CD14-positive monocyte (primary cell): ENCODE results near the gene RPS6KA5. TPM values are rescaled to one million over a fixed set of nuclear protein-coding genes. Genes with fewer than 3 reads are reported as not detected.

Source experiments
- DNase-seq, 3 donors: peaks; one replicate each; pipeline ENCODE4 v3.0.0-alpha.2; 2011 to 2022
- H2AFZ ChIP-seq: 2 replicates; pipeline ENCODE4 v1.6.0; 2012; ENCODE audit warnings: mild to moderate bottlenecking, low read depth, low read length, inconsistent platforms; ENCODE audit not compliant: insufficient read depth, poor library complexity, severe bottlenecking
- H3K27ac ChIP-seq, 2 donors: 1 replicate in 1 of 2; 2 replicates in 1 of 2; pipeline ENCODE4 v1.5.1; 2012 to 2013; ENCODE audit warnings: low read length in 2 of 2, control low read depth in 1 of 2, inconsistent platforms in 1 of 2, low read depth in 1 of 2, mild to moderate bottlenecking in 1 of 2
- H3K27me3 ChIP-seq, 2 donors: one replicate each; pipeline versions ENCODE4 v1.6.0 to v1.6.1; 2011 to 2013; ENCODE audit warnings: low read length in 2 of 2; ENCODE audit not compliant: control insufficient read depth in 2 of 2, insufficient read depth in 2 of 2
- H3K36me3 ChIP-seq, 2 donors: replicated peaks in 1 of 2; 1 replicate in 1 of 2; 2 replicates in 1 of 2; pipeline versions ENCODE4 v1.5.1 to v1.6.1; 2012 to 2013; ENCODE audit warnings: low read length in 2 of 2, control low read depth in 1 of 2, inconsistent platforms in 1 of 2, mild to moderate bottlenecking in 1 of 2; ENCODE audit not compliant: insufficient read depth in 2 of 2, control insufficient read depth in 1 of 2
- H3K4me1 ChIP-seq, 2 donors: 1 replicate in 1 of 2; 2 replicates in 1 of 2; pipeline versions ENCODE4 v1.5.1 to v1.6.1; 2012 to 2013; ENCODE audit warnings: low read length in 2 of 2, control low read depth in 1 of 2, inconsistent platforms in 1 of 2, mild to moderate bottlenecking in 1 of 2, moderate library complexity in 1 of 2; ENCODE audit not compliant: insufficient read depth in 2 of 2, control insufficient read depth in 1 of 2
- H3K4me2 ChIP-seq: replicated peaks from 2 replicates; pipeline ENCODE3; 2012; ENCODE audit warnings: low read length, moderate library complexity, mild to moderate bottlenecking; ENCODE audit not compliant: poor library complexity, severe bottlenecking; ENCODE audit errors: extremely low read depth
- H3K4me3 ChIP-seq, 3 experiments: fragments of 200-600 bp in 1 of 3; sonication (generic) in 1 of 3; replicated peaks in 1 of 3; 1 replicate in 2 of 3; 2 replicates in 1 of 3; pipeline ENCODE4 v1.5.1; 2011 to 2013; ENCODE audit warnings: low read length in 3 of 3, mild to moderate bottlenecking in 3 of 3, control low read depth in 2 of 3, low read depth in 2 of 3, inconsistent platforms in 1 of 3, moderate library complexity in 1 of 3
- H3K79me2 ChIP-seq: 2 replicates; pipeline ENCODE4 v1.6.0; 2012; ENCODE audit warnings: mild to moderate bottlenecking, control low read depth, inconsistent platforms, low read length, moderate library complexity; ENCODE audit not compliant: insufficient read depth
- H3K9ac ChIP-seq: 2 replicates; pipeline ENCODE4 v1.6.0; 2017; ENCODE audit warnings: low read length, mild to moderate bottlenecking; ENCODE audit not compliant: insufficient read depth, poor library complexity, severe bottlenecking
- H3K9me3 ChIP-seq, 2 donors: replicated peaks in 1 of 2; 1 replicate in 1 of 2; 2 replicates in 1 of 2; pipeline versions ENCODE4 v1.5.1 to v1.6.1; 2012 to 2013; ENCODE audit warnings: low read length in 2 of 2, control low read depth in 1 of 2; ENCODE audit not compliant: control insufficient read depth in 1 of 2, insufficient read depth in 1 of 2
- H4K20me1 ChIP-seq: 2 replicates; pipeline ENCODE4 v1.6.0; 2012; ENCODE audit warnings: mild to moderate bottlenecking, low read length, control low read depth, moderate library complexity; ENCODE audit not compliant: insufficient read depth
- H3K27ac Mint-ChIP-seq, 7 donors: one replicate each; pipeline ENCODE4 v1.8.0; 2020; ENCODE audit warnings: mild to moderate bottlenecking in 7 of 7, mixed read lengths in 7 of 7, moderate library complexity in 6 of 7, inconsistent platforms in 2 of 7
- H3K27me3 Mint-ChIP-seq, 3 donors: one replicate each; pipeline ENCODE4 v1.8.0; 2021 to 2022; ENCODE audit warnings: low read depth in 3 of 3, mild to moderate bottlenecking in 3 of 3, mixed read lengths in 3 of 3, moderate library complexity in 3 of 3, inconsistent platforms in 1 of 3
- H3K36me3 Mint-ChIP-seq, 2 donors: one replicate each; pipeline ENCODE4 v1.8.0; 2020; ENCODE audit warnings: mixed read lengths in 2 of 2, inconsistent platforms in 1 of 2, mild to moderate bottlenecking in 1 of 2
- H3K4me1 Mint-ChIP-seq: one replicate; pipeline ENCODE4 v1.8.0; 2020; ENCODE audit warnings: mild to moderate bottlenecking, mixed read lengths
- H3K4me3 Mint-ChIP-seq, 2 donors: one replicate each; pipeline ENCODE4 v1.8.0; 2020; ENCODE audit warnings: mild to moderate bottlenecking in 2 of 2, mixed read lengths in 2 of 2, moderate library complexity in 1 of 2
- H3K9me3 Mint-ChIP-seq, 7 donors: one replicate each; pipeline ENCODE4 v1.8.0; 2020 to 2022; ENCODE audit warnings: mixed read lengths in 7 of 7, mild to moderate bottlenecking in 6 of 7, moderate library complexity in 6 of 7, inconsistent platforms in 2 of 7
- CTCF ChIP-seq: fragments of 200-600 bp; IDR thresholded peaks from one replicate; pipeline ENCODE4 v1.8.0; 2022; ENCODE audit warnings: antibody characterized with exemption, mild to moderate bottlenecking
- WGBS: methylation state at CpG from one replicate; pipeline ENCODE4 v1.1.5; 2013; ENCODE audit warnings: missing lambda C conversion rate; ENCODE audit not compliant: insufficient coverage; 5-methylcytosine and 5-hydroxymethylcytosine counted together
- intact Hi-C, 2 donors: fragments of 100-400 bp; cut with micrococcal nuclease; formaldehyde crosslinking; loops; one replicate each; pipeline versions ENCODE4 v1.15.0 to v1.15.1; 2023
- polyA plus RNA-seq, 3 donors: library from polyadenylated mRNA; depleted of rRNA in 1 of 3; unstranded in 2 of 3; stranded (reverse) in 1 of 3; fragments of 300-500 nt in 2 of 3; fragments of >200 nt in 1 of 3; fragmentation: Illumina TruSeq in 2 of 3; gene quantifications; 1 replicate in 2 of 3; 2 replicates in 1 of 3; pipeline ENCODE4 v1.2.3, GENCODE V29; 2012 to 2021

RPS6KA5 gene
- polyA plus RNA-seq, 3 donors = 4.4 to 10.1 (median 7.9) TPM

DNA sequence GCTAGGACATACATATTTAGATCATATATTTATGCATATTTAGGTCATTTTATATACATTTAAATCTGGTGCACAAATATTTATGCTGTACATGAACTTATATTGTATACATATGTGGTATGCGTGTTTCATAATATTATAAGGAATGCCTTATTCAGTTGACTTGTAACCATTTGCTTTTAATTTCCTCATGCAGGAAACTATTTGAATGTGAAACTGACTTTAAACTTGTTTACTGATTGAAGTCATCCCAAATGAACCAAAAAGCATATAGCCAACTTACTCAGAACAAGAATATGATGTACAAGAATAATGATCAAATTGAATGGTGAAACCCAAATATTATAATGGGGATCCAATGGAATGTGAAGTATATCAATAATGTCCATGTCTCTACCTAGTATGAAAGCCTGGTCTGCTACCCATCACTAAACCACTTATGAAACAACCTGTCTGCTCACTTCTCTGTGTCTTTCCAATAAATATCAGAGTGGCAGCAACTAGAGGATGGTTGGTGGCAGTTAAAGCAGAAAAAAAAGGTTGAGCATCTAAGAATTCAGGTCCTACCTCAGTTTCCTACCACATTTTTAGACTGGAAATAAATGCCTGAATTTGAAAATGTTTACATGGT is 38.3 kb downstream of the RPS6KA5 start:
- H2AFZ ChIP-seq = peak overlapping the region; percentile 57
- Mint-ChIP-seq H3K4me3 (peak overlapping the region; percentile 43 to 68), H3K4me1 (peaks cover 14% of the 10 kb centered on the region)

DNA sequence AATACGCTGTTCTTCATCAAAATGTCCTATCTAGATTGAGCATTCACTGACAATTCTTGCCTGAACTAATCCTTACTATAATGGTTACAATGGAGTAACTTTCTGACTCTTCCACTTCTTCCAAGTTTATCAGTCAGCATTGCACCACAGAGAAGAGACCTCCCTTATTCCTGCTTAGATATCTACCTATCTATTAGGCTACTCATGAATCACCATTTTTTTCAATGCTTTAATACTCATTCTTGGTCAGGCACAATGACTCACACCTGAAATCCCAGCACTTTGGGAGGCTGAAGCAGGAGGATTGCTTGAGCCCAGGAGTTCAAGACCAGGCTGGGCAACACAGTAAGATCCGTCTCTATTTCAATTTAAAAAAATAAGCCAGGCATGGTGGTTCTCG is 39.3 kb downstream of the RPS6KA5 start:
- Histone ChIP-seq H3K4me1 (peaks cover 17 to 19% of the 10 kb centered on the region in 2 donors), H3K36me3 (no peaks in the 10 kb centered on the region), H3K27me3 (no peaks in the 10 kb centered on the region), H3K4me2 (no peak overlapping the region), H3K9ac (no peak overlapping the region), H3K9me3 (no peaks in the 10 kb centered on the region), H2AFZ (no peak overlapping the region), H3K4me3 (no peak overlapping the region), H3K79me2 (peaks cover 13% of the 10 kb centered on the region), H4K20me1 (no peaks in the 10 kb centered on the region), H3K27ac (peak overlapping the region in 1 of 2 donors; percentile 81)
- Mint-ChIP-seq H3K36me3 (peaks cover 4 to 6% of the 10 kb centered on the region in 2 donors), H3K4me1 (peaks cover 14% of the 10 kb centered on the region), H3K27ac (peak overlapping the region in 2 of 7 donors; percentile 45 to 76), H3K4me3 (no peak overlapping the region), H3K27me3 (peaks cover 0 to 1% (median 0%) of the 10 kb centered on the region in 3 donors), H3K9me3 (peaks cover 0 to 2% (median 0%) of the 10 kb centered on the region in 7 donors)
- intact Hi-C loops = no loop called here
- no peak for TF ChIP-seq CTCF
- no CpG with 5 or more reads among the region's 3 CpGs for WGBS
- DNase-seq = no peak

More for the DNA sequence above, 38.3 kb downstream of the RPS6KA5 start:
- Histone ChIP-seq H3K4me3 (peak overlapping the region; percentile 33 to 65 (median 54)), H3K9ac (peak overlapping the region; percentile 11), H3K27me3 (no peaks in the 10 kb centered on the region), H3K4me2 (peak overlapping the region; percentile 71), H4K20me1 (no peaks in the 10 kb centered on the region), H3K79me2 (peaks cover 12% of the 10 kb centered on the region), H3K4me1 (peaks cover 17 to 19% of the 10 kb centered on the region in 2 donors), H3K27ac (peak overlapping the region in 1 of 2 donors; percentile 81), H3K9me3 (no peaks in the 10 kb centered on the region), H3K36me3 (no peaks in the 10 kb centered on the region)
- no peak for DNase-seq
- H3K36me3 Mint-ChIP-seq = peaks cover 0 to 4% of the 10 kb centered on the region in 2 donors
- no peak for TF ChIP-seq CTCF
- WGBS = no CpG with 5 or more reads among the region's 1 CpG
- H3K9me3 Mint-ChIP-seq = peaks cover 0 to 2% (median 0%) of the 10 kb centered on the region in 7 donors
- intact Hi-C loops = no loop called here
- H3K27me3 Mint-ChIP-seq = peaks cover 0 to 1% (median 0%) of the 10 kb centered on the region in 3 donors
- H3K27ac Mint-ChIP-seq = peak overlapping the region; percentile 52 to 90 (median 82)
